ENCODE measurements around the gene BNIP5. TPM values are rescaled to one million over a fixed set of nuclear protein-coding genes. Genes with fewer than 3 reads are reported as not detected.

Gene BNIP5
- not detected in 2 replicates for total RNA-seq

GRCh38 chr6:36336779-36337241, at the start of gene BNIP5:
BNIP5 (minus strand) TSS chr6:36336888; CDS start chr6:36330690, 6,198 bp downstream.
- H3K4me3 ChIP-seq (ENCODE audit: low read depth, low read length), result no peak within 1 kb of the TSS
- no peak for TF ChIP-seq CTCF (IDR thresholded peaks at IDR 0.05; ENCODE audit: insufficient read depth, low read depth, low read length)
- DNase-seq (ENCODE audit: low read depth), result no peak

- no peak for DNase-seq (ENCODE audit: low read depth)
- no peak for TF ChIP-seq CTCF (IDR thresholded peaks at IDR 0.05; ENCODE audit: insufficient read depth, low read depth, low read length)
- no peak overlapping the region for H3K4me3 ChIP-seq (ENCODE audit: low read depth, low read length)
Observed at GRCh38 chr6:36384095-36384494, 47.4 kb upstream of the BNIP5 start.

- H3K4me3 ChIP-seq (ENCODE audit: low read depth, low read length), result no peak overlapping the region
- DNase-seq (ENCODE audit: low read depth), result no peak
- no peak for TF ChIP-seq CTCF (IDR thresholded peaks at IDR 0.05; ENCODE audit: insufficient read depth, low read depth, low read length)
Observed at GRCh38 chr6:36383606-36384005, 46.9 kb upstream of the BNIP5 start.

- no peak for TF ChIP-seq CTCF (IDR thresholded peaks at IDR 0.05; ENCODE audit: insufficient read depth, low read depth, low read length)
- H3K4me3 ChIP-seq (ENCODE audit: low read depth, low read length), result no peak overlapping the region
- DNase-seq (ENCODE audit: low read depth), result no peak
Observed at GRCh38 chr6:36382976-36383375, 46.3 kb upstream of the BNIP5 start.

GRCh38 chr6:36381502-36382389, 45.1 kb upstream of the BNIP5 start:
- no peak for DNase-seq (ENCODE audit: low read depth)
- TF ChIP-seq CTCF (IDR thresholded peaks at IDR 0.05; ENCODE audit: insufficient read depth, low read depth, low read length), result no peak
- no peak overlapping the region for H3K4me3 ChIP-seq (ENCODE audit: low read depth, low read length)

GRCh38 chr6:36380166-36380565, 43.5 kb upstream of the BNIP5 start:
- no peak overlapping the region for H3K4me3 ChIP-seq (ENCODE audit: low read depth, low read length)
- DNase-seq (ENCODE audit: low read depth), result no peak
- no peak for TF ChIP-seq CTCF (IDR thresholded peaks at IDR 0.05; ENCODE audit: insufficient read depth, low read depth, low read length)
